HepG2 (cell line): ENCODE measurements around the gene AHSA1. TPM values are rescaled to one million over a fixed set of nuclear protein-coding genes. Genes with fewer than 3 reads are reported as not detected.

Experiments
- ATAC-seq: fragments of 200-7000 bp; cut with Tn5 transposase; 3 replicates; pipeline ENCODE4 v1.9.1; 2020; ENCODE audit warnings: mild to moderate bottlenecking, moderate library complexity
- BruUV-seq: library from RNA; stranded (reverse); fragments of 400-500 nt; replicated peaks from 2 replicates; lab custom pipeline; 2021; lab: Mats Ljungman, UMichigan
- CTCF ChIA-PET: fragments of 300-600 bp; formaldehyde crosslinking; extraction: SDS; loops from one replicate; lab custom pipeline; 2021; ENCODE audit warnings: low total read pairs, inconsistent platforms, low intra/inter-chr PET ratio; lab: Yijun Ruan, JAX
- POLR2A ChIA-PET: fragments of 350-600 bp; sonication (Branson Sonifier 250); formaldehyde crosslinking; loops from one replicate; lab custom pipeline; 2020; ENCODE audit warnings: antibody characterized with exemption, inconsistent platforms; lab: Yijun Ruan, JAX
- DNase-seq: peaks from one replicate; pipeline ENCODE4 v3.0.0-alpha.2; 2015; ENCODE audit warnings: low spot score
- FAIRE-seq: peaks from 3 replicates; lab custom pipeline; 2011; peaks lifted over from hg19 to GRCh38; lab: Jason Lieb, UNC
- H2AFZ ChIP-seq: one replicate; pipeline ENCODE4 v1.6.1; 2011; ENCODE audit warnings: low read length, inconsistent platforms
- H3K27ac ChIP-seq: fragments of 300-600 bp; 3 replicates; pipeline ENCODE4 v1.8.0; 2011; ENCODE audit warnings: mixed run types, mild to moderate bottlenecking, mixed read lengths, low read length, inconsistent platforms; ENCODE audit not compliant: insufficient read depth; ENCODE audit errors: extremely low read length
- H3K27me3 ChIP-seq, 2 experiments: fragments of 200-600 bp in 1 of 2; 2 replicates in 1 of 2; 3 replicates in 1 of 2; pipeline versions ENCODE4 v1.6.0 to v1.8.0; 2011; ENCODE audit warnings: low read length in 2 of 2, mild to moderate bottlenecking in 2 of 2, moderate library complexity in 2 of 2, inconsistent platforms in 1 of 2; ENCODE audit not compliant: insufficient read depth in 2 of 2, control insufficient read depth in 1 of 2
- H3K36me3 ChIP-seq, 2 experiments: fragments of 200-600 bp in 1 of 2; replicated peaks in 1 of 2; 2 replicates in 1 of 2; 3 replicates in 1 of 2; pipeline versions ENCODE4 v1.5.1 to v1.8.0; 2011; ENCODE audit warnings: low read length in 2 of 2, inconsistent platforms in 1 of 2; ENCODE audit not compliant: insufficient read depth in 2 of 2, control insufficient read depth in 1 of 2
- H3K4me1 ChIP-seq: 2 replicates; pipeline ENCODE4 v1.5.1; 2012; ENCODE audit warnings: low read length, inconsistent platforms; ENCODE audit not compliant: insufficient read depth
- H3K4me2 ChIP-seq: 2 replicates; pipeline ENCODE4 v1.6.0; 2011; ENCODE audit warnings: low read depth, low read length, inconsistent platforms
- H3K4me3 ChIP-seq, 3 experiments: fragments of 200-600 bp in 1 of 3; sonication (generic), shearing (Covaris generic) in 1 of 3; replicated peaks in 1 of 3; 2 replicates each; pipeline ENCODE4 v1.5.1; 2011 to 2016; ENCODE audit warnings: low read length in 3 of 3, inconsistent platforms in 2 of 3, low read depth in 2 of 3, mild to moderate bottlenecking in 2 of 3, control low read depth in 1 of 3, mixed read lengths in 1 of 3; ENCODE audit not compliant: insufficient read depth in 1 of 3
- H3K79me2 ChIP-seq: one replicate; pipeline ENCODE4 v1.6.1; 2011; ENCODE audit warnings: low read length, inconsistent platforms; ENCODE audit not compliant: insufficient read depth
- H3K9ac ChIP-seq: 2 replicates; pipeline ENCODE4 v1.6.0; 2011; ENCODE audit warnings: mild to moderate bottlenecking, low read depth, low read length, inconsistent platforms; ENCODE audit not compliant: insufficient read depth
- H3K9me3 ChIP-seq: 2 replicates; pipeline ENCODE4 v1.5.1; 2012; ENCODE audit warnings: mild to moderate bottlenecking, low read length
- H4K20me1 ChIP-seq: 2 replicates; pipeline ENCODE4 v1.6.0; 2011; ENCODE audit warnings: inconsistent platforms, mild to moderate bottlenecking, low read length, moderate library complexity; ENCODE audit not compliant: insufficient read depth
- CHCHD3 ChIP-seq: sonication (generic); formaldehyde crosslinking; IDR thresholded peaks from 2 replicates; pipeline ENCODE4 v1.8.0; 2022; ENCODE audit warnings: mild to moderate bottlenecking, missing genetic modification reagents, moderate library complexity
- HDAC6 ChIP-seq: fragments of 200-600 bp; sonication (generic); IDR thresholded peaks from 2 replicates; pipeline ENCODE4 v1.7.0; 2017; ENCODE audit warnings: mild to moderate bottlenecking, antibody characterized with exemption, low read length, low read depth
- HNRNPLL ChIP-seq: fragments of 200-400 bp; formaldehyde crosslinking; IDR thresholded peaks from 2 replicates; pipeline ENCODE4 v1.6.1; 2017; ENCODE audit warnings: mild to moderate bottlenecking, low read depth, low read length; ENCODE audit not compliant: poor library complexity, severe bottlenecking
- PLRG1 ChIP-seq: fragments of 450-650 bp; conservative IDR thresholded peaks from 2 replicates; pipeline ENCODE4 v1.6.1; 2016
- ZFP62 ChIP-seq: sonication (generic); formaldehyde crosslinking; IDR thresholded peaks from 2 replicates; pipeline ENCODE4 v1.4.0; 2020; ENCODE audit warnings: missing genetic modification reagents
- ZNF230 ChIP-seq: sonication (generic); formaldehyde crosslinking; IDR thresholded peaks from 2 replicates; pipeline ENCODE4 v1.4.0; 2020; ENCODE audit warnings: mild to moderate bottlenecking, missing genetic modification reagents
- ZNF430 ChIP-seq: sonication (generic); formaldehyde crosslinking; IDR thresholded peaks from 2 replicates; pipeline ENCODE4 v1.9.0; 2021; ENCODE audit warnings: mild to moderate bottlenecking, missing genetic modification reagents
- ZNF558 ChIP-seq: sonication (generic); formaldehyde crosslinking; IDR thresholded peaks from 2 replicates; pipeline ENCODE4 v1.9.0; 2022; ENCODE audit warnings: mild to moderate bottlenecking, missing genetic modification reagents, borderline replicate concordance
- ZNF564 ChIP-seq: sonication (generic); formaldehyde crosslinking; IDR thresholded peaks from 2 replicates; pipeline ENCODE4 v1.8.1; 2023; ENCODE audit warnings: mild to moderate bottlenecking, missing genetic modification reagents
- ZNF589 ChIP-seq: sonication (generic); formaldehyde crosslinking; conservative IDR thresholded peaks from 2 replicates; pipeline ENCODE4 v1.8.0; 2022; ENCODE audit warnings: mild to moderate bottlenecking, moderate library complexity, missing genetic modification reagents
- WGBS: methylation state at CpG from one replicate; pipeline ENCODE4 v1.1.6; 2017; ENCODE audit warnings: low lambda C conversion rate; 5-methylcytosine and 5-hydroxymethylcytosine counted together
- in situ Hi-C: cut with HindIII; loops from 2 replicates; pipeline ENCODE4 v1.10.0; 2017; ENCODE audit warnings: low pct_unique_long_range_greater_than_20kb; ENCODE audit not compliant: extremely low pct_ligation_motif_present
- intact Hi-C: fragments of 100-400 bp; cut with micrococcal nuclease; formaldehyde crosslinking; loops from one replicate; pipeline ENCODE4 v1.10.0; 2022; ENCODE audit not compliant: unreplicated experiment
- polyA plus RNA-seq, 8 experiments: library from polyadenylated mRNA; depleted of rRNA in 3 of 8; stranded (reverse) in 7 of 8; unstranded in 1 of 8; fragments of >200 nt; fragmentation: Illumina TruSeq in 4 of 8; extraction: Trizol in 4 of 8; gene quantifications; 2 replicates each; pipeline versions ENCODE4 v1.2.1 to v1.2.3, GENCODE V29; 2011 to 2016; ENCODE audit warnings: low read depth in 4 of 8, missing spikeins in 1 of 8, mixed read lengths in 1 of 8; ENCODE audit not compliant: insufficient read depth in 1 of 8
- total RNA-seq, 5 experiments: library from RNA; depleted of rRNA; stranded (reverse); fragments of >200 nt; fragmentation: Illumina TruSeq; extraction: Trizol; gene quantifications; 2 replicates each; pipeline ENCODE4 v1.2.3, GENCODE V29; 2016; ENCODE audit warnings: low read depth in 1 of 5
- TF ChIP-seq, protein P1 (sequence below): sonication (generic); formaldehyde crosslinking; IDR thresholded peaks from 2 replicates; pipeline ENCODE4 v1.5.1; 2020; ENCODE audit warnings: mild to moderate bottlenecking, missing genetic modification reagents, moderate library complexity
- TF ChIP-seq, protein P2 (sequence below): sonication (generic); formaldehyde crosslinking; IDR thresholded peaks from 2 replicates; pipeline ENCODE4 v1.4.0; 2020; ENCODE audit warnings: missing genetic modification reagents
- TF ChIP-seq, protein P3 (sequence below): IDR thresholded peaks from 2 replicates; pipeline ENCODE4 v1.6.1; 2016; ENCODE audit warnings: low read depth
- TF ChIP-seq, protein P4 (sequence below): sonication (generic); formaldehyde crosslinking; IDR thresholded peaks from 2 replicates; pipeline ENCODE4 v1.4.0; 2020; ENCODE audit warnings: mild to moderate bottlenecking, low read depth, missing genetic modification reagents

The AHSA1 gene
- total and polyA plus RNA-seq, 2 of the 13 experiments (the other 11 are each of a cell fraction or from before 2014, with no cell fraction given): 113 to 241 TPM

DNA sequence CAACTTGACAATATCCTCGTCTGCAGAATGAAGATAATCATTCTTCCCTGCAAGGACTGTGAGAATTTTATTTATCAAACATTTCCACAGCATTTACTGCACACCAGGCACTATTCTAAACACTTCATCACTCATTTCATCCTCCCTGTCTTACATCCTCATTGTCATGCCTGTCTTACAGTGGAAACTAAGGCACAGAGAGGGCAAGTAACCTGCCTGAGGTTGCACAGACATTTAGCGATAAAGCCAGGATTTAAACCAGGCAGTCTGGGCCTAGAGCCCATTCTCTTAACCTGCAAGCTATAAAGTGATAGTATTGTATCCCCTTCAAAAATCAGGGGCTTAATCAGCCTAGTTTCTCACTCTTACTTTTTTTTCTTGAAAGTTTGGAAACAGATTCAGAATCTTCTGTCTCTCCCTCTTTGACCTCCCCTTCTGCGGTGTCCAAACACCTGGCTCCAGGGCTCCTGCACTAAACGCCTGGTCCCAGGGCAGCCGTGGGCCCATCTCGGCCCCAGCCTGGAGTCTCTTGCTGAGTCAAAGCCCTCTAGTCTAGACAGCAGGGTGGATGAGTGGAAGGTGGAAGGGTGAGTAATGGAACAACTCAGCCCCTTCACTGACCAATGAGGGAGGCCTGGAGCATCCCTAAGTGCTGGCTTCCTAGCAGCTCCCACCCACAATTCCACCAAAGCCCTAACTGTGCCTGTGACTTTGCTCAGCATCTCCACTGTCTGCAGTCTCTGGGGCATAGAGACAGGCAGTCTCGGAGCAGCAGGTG is 28.2 kb downstream of the AHSA1 start:
- ATAC-seq (no peak), DNase-seq (no peak), FAIRE-seq (no peak)
- POLR2A ChIA-PET: no interaction called here
- no peak overlapping the region for H3K27ac ChIP-seq
- 96% methylated on average over 7 of the region's 7 CpGs for whole genome bisulfite sequencing
- H3K4me3 ChIP-seq: no peak overlapping the region
- no peak overlapping the region for H3K9ac ChIP-seq
- no peaks in the 10 kb centered on the region for H3K4me1 ChIP-seq
- H3K79me2 ChIP-seq: no peaks in the 10 kb centered on the region
- H2AFZ ChIP-seq: no peak overlapping the region
- in situ Hi-C loops: no loop called here
- CTCF ChIA-PET: no interaction called here
- peaks cover 3% of the 10 kb centered on the region; the same call in 1 of the 2 replicates for H4K20me1 ChIP-seq
- no peak for TF ChIP-seq ZFP62
- TF ChIP-seq ZNF230 (CRISPR knock-in tag): no peak
- TF ChIP-seq HDAC6: no peak
- no peak for TF ChIP-seq PLRG1
- TF ChIP-seq ZNF564 (CRISPR knock-in tag): no peak
- TF ChIP-seq ZNF430 (CRISPR knock-in tag): no peak
- TF ChIP-seq, protein P1, sequence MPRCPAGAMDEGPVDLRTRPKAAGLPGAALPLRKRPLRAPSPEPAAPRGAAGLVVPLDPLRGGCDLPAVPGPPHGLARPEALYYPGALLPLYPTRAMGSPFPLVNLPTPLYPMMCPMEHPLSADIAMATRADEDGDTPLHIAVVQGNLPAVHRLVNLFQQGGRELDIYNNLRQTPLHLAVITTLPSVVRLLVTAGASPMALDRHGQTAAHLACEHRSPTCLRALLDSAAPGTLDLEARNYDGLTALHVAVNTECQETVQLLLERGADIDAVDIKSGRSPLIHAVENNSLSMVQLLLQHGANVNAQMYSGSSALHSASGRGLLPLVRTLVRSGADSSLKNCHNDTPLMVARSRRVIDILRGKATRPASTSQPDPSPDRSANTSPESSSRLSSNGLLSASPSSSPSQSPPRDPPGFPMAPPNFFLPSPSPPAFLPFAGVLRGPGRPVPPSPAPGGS: no peak
- no peak for TF ChIP-seq CHCHD3
- TF ChIP-seq, protein P2, sequence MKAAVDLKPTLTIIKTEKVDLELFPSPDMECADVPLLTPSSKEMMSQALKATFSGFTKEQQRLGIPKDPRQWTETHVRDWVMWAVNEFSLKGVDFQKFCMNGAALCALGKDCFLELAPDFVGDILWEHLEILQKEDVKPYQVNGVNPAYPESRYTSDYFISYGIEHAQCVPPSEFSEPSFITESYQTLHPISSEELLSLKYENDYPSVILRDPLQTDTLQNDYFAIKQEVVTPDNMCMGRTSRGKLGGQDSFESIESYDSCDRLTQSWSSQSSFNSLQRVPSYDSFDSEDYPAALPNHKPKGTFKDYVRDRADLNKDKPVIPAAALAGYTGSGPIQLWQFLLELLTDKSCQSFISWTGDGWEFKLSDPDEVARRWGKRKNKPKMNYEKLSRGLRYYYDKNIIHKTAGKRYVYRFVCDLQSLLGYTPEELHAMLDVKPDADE (CRISPR knock-in tag): no peak
- TF ChIP-seq ZNF558: no peak
- TF ChIP-seq, protein P3, sequence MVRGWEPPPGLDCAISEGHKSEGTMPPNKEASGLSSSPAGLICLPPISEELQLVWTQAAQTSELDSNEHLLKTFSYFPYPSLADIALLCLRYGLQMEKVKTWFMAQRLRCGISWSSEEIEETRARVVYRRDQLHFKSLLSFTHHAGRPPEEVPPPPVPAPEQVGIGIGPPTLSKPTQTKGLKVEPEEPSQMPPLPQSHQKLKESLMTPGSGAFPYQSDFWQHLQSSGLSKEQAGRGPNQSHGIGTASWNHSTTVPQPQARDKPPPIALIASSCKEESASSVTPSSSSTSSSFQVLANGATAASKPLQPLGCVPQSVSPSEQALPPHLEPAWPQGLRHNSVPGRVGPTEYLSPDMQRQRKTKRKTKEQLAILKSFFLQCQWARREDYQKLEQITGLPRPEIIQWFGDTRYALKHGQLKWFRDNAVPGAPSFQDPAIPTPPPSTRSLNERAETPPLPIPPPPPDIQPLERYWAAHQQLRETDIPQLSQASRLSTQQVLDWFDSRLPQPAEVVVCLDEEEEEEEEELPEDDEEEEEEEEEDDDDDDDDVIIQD (CRISPR knock-in tag): no peak
- no peak for TF ChIP-seq HNRNPLL
- TF ChIP-seq, protein P4, sequence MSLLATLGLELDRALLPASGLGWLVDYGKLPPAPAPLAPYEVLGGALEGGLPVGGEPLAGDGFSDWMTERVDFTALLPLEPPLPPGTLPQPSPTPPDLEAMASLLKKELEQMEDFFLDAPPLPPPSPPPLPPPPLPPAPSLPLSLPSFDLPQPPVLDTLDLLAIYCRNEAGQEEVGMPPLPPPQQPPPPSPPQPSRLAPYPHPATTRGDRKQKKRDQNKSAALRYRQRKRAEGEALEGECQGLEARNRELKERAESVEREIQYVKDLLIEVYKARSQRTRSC (CRISPR knock-in tag): no peak
- no peak for TF ChIP-seq ZNF589 (CRISPR knock-in tag)
- BruUV-seq: no TSS peak
- H3K9me3 ChIP-seq: no peaks in the 10 kb centered on the region
- no peaks in the 10 kb centered on the region for H3K27me3 ChIP-seq
- no peak overlapping the region for H3K4me2 ChIP-seq
- intact Hi-C loops: no loop called here
- peaks cover 24 to 35% of the 10 kb centered on the region in 2 experiments for H3K36me3 ChIP-seq
